SK-N-SH treated with all-trans-retinoic acid at 6 μM for 48 hours (cell line): ENCODE measurements around the gene USHBP1.

Experiments
- ATAC-seq: fragments of 200-7000 bp; cut with Tn5 transposase; 3 replicates; pipeline ENCODE4 v1.9.1; 2020; ENCODE audit warnings: mild to moderate bottlenecking, moderate library complexity
- ARNTL ChIP-seq: fragments of 450-650 bp; formaldehyde crosslinking; IDR thresholded peaks from 2 replicates; pipeline ENCODE4 v1.5.0; 2020; ENCODE audit warnings: low read depth, mild to moderate bottlenecking, moderate library complexity, borderline replicate concordance
- BACH2 ChIP-seq: fragments of 250-450 bp; sonication (Bioruptor Pico); IDR thresholded peaks from 2 replicates; pipeline ENCODE4 v1.9.0; 2021; ENCODE audit warnings: mild to moderate bottlenecking, borderline replicate concordance
- CSDC2 ChIP-seq: fragments of 250-450 bp; sonication (Bioruptor Pico); IDR thresholded peaks from 2 replicates; pipeline ENCODE4 v1.5.0; 2020; ENCODE audit warnings: mild to moderate bottlenecking, moderate library complexity
- ESRRG ChIP-seq: fragments of 250-450 bp; sonication (Bioruptor Pico); IDR thresholded peaks from 2 replicates; pipeline ENCODE4 v1.6.1; 2021; ENCODE audit warnings: mild to moderate bottlenecking
- GLIS3 ChIP-seq: fragments of 250-450 bp; sonication (Bioruptor Pico); IDR thresholded peaks from 2 replicates; pipeline ENCODE4 v1.5.0; 2020; ENCODE audit warnings: mild to moderate bottlenecking, moderate library complexity
- ISL1 ChIP-seq: fragments of 250-450 bp; sonication (Bioruptor Pico); IDR thresholded peaks from 2 replicates; pipeline ENCODE4 v2.1.2; 2022; ENCODE audit warnings: mild to moderate bottlenecking, moderate library complexity
- OSR1 ChIP-seq: fragments of 250-450 bp; sonication (Bioruptor Pico); IDR thresholded peaks from 2 replicates; pipeline ENCODE4 v1.8.0; 2022; ENCODE audit warnings: moderate library complexity, mild to moderate bottlenecking, inconsistent platforms
- PPARA ChIP-seq: fragments of 250-450 bp; sonication (Bioruptor Pico); IDR thresholded peaks from 2 replicates; pipeline ENCODE4 v1.5.0; 2020; ENCODE audit warnings: mild to moderate bottlenecking, borderline replicate concordance
- RARB ChIP-seq: fragments of 250-450 bp; sonication (Bioruptor Pico); IDR thresholded peaks from 2 replicates; pipeline ENCODE4 v1.8.0; 2021; ENCODE audit warnings: mild to moderate bottlenecking, moderate library complexity
- SNAI2 ChIP-seq: fragments of 250-450 bp; sonication (Bioruptor Pico); IDR thresholded peaks from 2 replicates; pipeline ENCODE4 v1.5.0; 2020; ENCODE audit warnings: mild to moderate bottlenecking, moderate library complexity
- TCF4 ChIP-seq: fragments of 250-450 bp; sonication (Bioruptor Pico); IDR thresholded peaks from 2 replicates; pipeline ENCODE4 v1.8.0; 2021; ENCODE audit warnings: mild to moderate bottlenecking, moderate library complexity, borderline replicate concordance
- TOX ChIP-seq: fragments of 250-450 bp; sonication (Bioruptor Pico); IDR thresholded peaks from 2 replicates; pipeline ENCODE4 v1.8.0; 2021; ENCODE audit warnings: mild to moderate bottlenecking, moderate library complexity, borderline replicate concordance
- ZC3H10 ChIP-seq: fragments of 250-450 bp; sonication (Bioruptor Pico); IDR thresholded peaks from 2 replicates; pipeline ENCODE4 v1.5.1; 2021; ENCODE audit warnings: mild to moderate bottlenecking, moderate library complexity
- ZFP3 ChIP-seq: fragments of 250-450 bp; sonication (Bioruptor Pico); IDR thresholded peaks from 2 replicates; pipeline ENCODE4 v1.5.0; 2020; ENCODE audit warnings: mild to moderate bottlenecking, moderate library complexity
- ZFP30 ChIP-seq: fragments of 450-650 bp; formaldehyde crosslinking; IDR thresholded peaks from 2 replicates; pipeline ENCODE4 v1.5.0; 2022; ENCODE audit warnings: mild to moderate bottlenecking, moderate library complexity
- ZNF565 ChIP-seq: fragments of 450-650 bp; formaldehyde crosslinking; conservative IDR thresholded peaks from 2 replicates; pipeline ENCODE4 v1.5.0; 2020; ENCODE audit warnings: low read depth, mild to moderate bottlenecking, moderate library complexity
- ZNF70 ChIP-seq: fragments of 450-650 bp; formaldehyde crosslinking; IDR thresholded peaks from 2 replicates; pipeline ENCODE4 v1.5.0; 2020; ENCODE audit warnings: mild to moderate bottlenecking, moderate library complexity
- ZNF8 ChIP-seq: fragments of 450-650 bp; formaldehyde crosslinking; IDR thresholded peaks from 2 replicates; pipeline ENCODE4 v1.5.0; 2020; ENCODE audit warnings: mild to moderate bottlenecking, moderate library complexity
- TF ChIP-seq, protein P1 (sequence below): fragments of 250-450 bp; sonication (Bioruptor Pico); IDR thresholded peaks from 2 replicates; pipeline ENCODE4 v1.5.1; 2021; ENCODE audit warnings: mild to moderate bottlenecking, moderate library complexity
- TF ChIP-seq, protein P2 (sequence below): fragments of 250-450 bp; sonication (Bioruptor Pico); IDR thresholded peaks from 2 replicates; pipeline ENCODE4 v1.5.1; 2020; ENCODE audit warnings: low read depth, mild to moderate bottlenecking, moderate library complexity
- TF ChIP-seq, protein P3 (sequence below): fragments of 250-450 bp; sonication (Bioruptor Pico); IDR thresholded peaks from 2 replicates; pipeline ENCODE4 v1.5.0; 2020; ENCODE audit warnings: mild to moderate bottlenecking, moderate library complexity
- TF ChIP-seq, protein P4 (sequence below): fragments of 250-450 bp; sonication (Bioruptor Pico); IDR thresholded peaks from 2 replicates; pipeline ENCODE4 v1.8.0; 2020; ENCODE audit warnings: mild to moderate bottlenecking, moderate library complexity, borderline replicate concordance
- TF ChIP-seq, protein P5 (sequence below): fragments of 250-450 bp; sonication (Bioruptor Pico); IDR thresholded peaks from 2 replicates; pipeline ENCODE4 v1.8.0; 2021; ENCODE audit warnings: low read depth, mild to moderate bottlenecking, moderate library complexity, borderline replicate concordance

The USHBP1 gene

DNA sequence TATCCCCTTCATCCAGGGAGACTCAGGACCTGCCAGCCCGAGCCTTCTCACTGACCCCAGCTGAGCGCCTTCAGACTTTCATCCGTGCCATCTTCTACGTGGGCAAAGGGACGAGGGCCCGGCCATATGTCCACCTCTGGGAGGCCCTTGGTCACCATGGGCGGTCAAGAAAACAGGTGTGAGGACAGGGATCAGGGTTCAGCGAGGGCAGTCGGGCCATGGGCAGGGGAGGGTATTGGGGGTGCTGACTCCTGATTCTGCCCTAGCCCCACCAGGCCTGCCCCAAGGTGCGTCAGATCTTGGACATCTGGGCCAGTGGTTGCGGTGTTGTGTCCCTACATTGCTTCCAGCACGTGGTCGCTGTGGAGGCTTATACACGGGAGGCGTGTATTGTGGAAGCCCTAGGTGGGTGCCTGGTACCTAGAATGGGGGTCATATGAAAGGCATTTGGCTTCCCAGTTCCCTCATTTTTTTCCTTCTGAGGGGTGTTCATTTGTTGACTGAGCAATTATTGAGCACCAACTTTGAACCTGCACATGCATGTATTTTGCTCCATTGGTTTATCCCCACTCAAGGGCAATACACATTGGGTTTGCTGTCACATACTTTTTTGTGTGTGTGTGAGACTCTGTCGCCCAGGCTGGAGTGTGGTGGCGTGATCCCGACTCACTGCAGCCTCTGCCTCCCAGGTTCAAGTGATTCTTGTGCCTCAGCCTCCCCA lies 21.0 kb upstream of the USHBP1 start:
- no peak for TF ChIP-seq ZC3H10 (CRISPR knock-in tag)
- no peak for TF ChIP-seq CSDC2 (CRISPR knock-in tag)
- no peak for TF ChIP-seq ESRRG (CRISPR knock-in tag)
- TF ChIP-seq, protein P1, sequence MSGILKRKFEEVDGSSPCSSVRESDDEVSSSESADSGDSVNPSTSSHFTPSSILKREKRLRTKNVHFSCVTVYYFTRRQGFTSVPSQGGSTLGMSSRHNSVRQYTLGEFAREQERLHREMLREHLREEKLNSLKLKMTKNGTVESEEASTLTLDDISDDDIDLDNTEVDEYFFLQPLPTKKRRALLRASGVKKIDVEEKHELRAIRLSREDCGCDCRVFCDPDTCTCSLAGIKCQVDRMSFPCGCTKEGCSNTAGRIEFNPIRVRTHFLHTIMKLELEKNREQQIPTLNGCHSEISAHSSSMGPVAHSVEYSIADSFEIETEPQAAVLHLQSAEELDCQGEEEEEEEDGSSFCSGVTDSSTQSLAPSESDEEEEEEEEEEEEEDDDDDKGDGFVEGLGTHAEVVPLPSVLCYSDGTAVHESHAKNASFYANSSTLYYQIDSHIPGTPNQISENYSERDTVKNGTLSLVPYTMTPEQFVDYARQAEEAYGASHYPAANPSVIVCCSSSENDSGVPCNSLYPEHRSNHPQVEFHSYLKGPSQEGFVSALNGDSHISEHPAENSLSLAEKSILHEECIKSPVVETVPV (CRISPR knock-in tag): no peak
- no peak for TF ChIP-seq ISL1 (CRISPR knock-in tag)
- TF ChIP-seq ZNF565 (CRISPR knock-in tag): no peak
- TF ChIP-seq GLIS3: no peak
- no peak for TF ChIP-seq BACH2
- TF ChIP-seq ARNTL: no peak
- no peak for TF ChIP-seq ZNF8 (CRISPR knock-in tag)
- no peak for TF ChIP-seq RARB
- no peak for TF ChIP-seq OSR1 (CRISPR knock-in tag)
- TF ChIP-seq, protein P2, sequence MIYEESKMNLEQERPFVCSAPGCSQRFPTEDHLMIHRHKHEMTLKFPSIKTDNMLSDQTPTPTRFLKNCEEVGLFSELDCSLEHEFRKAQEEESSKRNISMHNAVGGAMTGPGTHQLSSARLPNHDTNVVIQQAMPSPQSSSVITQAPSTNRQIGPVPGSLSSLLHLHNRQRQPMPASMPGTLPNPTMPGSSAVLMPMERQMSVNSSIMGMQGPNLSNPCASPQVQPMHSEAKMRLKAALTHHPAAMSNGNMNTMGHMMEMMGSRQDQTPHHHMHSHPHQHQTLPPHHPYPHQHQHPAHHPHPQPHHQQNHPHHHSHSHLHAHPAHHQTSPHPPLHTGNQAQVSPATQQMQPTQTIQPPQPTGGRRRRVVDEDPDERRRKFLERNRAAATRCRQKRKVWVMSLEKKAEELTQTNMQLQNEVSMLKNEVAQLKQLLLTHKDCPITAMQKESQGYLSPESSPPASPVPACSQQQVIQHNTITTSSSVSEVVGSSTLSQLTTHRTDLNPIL (CRISPR knock-in tag): no peak
- TF ChIP-seq SNAI2 (CRISPR knock-in tag): no peak
- TF ChIP-seq, protein P3, sequence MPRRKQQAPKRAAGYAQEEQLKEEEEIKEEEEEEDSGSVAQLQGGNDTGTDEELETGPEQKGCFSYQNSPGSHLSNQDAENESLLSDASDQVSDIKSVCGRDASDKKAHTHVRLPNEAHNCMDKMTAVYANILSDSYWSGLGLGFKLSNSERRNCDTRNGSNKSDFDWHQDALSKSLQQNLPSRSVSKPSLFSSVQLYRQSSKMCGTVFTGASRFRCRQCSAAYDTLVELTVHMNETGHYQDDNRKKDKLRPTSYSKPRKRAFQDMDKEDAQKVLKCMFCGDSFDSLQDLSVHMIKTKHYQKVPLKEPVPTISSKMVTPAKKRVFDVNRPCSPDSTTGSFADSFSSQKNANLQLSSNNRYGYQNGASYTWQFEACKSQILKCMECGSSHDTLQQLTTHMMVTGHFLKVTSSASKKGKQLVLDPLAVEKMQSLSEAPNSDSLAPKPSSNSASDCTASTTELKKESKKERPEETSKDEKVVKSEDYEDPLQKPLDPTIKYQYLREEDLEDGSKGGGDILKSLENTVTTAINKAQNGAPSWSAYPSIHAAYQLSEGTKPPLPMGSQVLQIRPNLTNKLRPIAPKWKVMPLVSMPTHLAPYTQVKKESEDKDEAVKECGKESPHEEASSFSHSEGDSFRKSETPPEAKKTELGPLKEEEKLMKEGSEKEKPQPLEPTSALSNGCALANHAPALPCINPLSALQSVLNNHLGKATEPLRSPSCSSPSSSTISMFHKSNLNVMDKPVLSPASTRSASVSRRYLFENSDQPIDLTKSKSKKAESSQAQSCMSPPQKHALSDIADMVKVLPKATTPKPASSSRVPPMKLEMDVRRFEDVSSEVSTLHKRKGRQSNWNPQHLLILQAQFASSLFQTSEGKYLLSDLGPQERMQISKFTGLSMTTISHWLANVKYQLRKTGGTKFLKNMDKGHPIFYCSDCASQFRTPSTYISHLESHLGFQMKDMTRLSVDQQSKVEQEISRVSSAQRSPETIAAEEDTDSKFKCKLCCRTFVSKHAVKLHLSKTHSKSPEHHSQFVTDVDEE (CRISPR knock-in tag): no peak
- ATAC-seq: no peak

DNA sequence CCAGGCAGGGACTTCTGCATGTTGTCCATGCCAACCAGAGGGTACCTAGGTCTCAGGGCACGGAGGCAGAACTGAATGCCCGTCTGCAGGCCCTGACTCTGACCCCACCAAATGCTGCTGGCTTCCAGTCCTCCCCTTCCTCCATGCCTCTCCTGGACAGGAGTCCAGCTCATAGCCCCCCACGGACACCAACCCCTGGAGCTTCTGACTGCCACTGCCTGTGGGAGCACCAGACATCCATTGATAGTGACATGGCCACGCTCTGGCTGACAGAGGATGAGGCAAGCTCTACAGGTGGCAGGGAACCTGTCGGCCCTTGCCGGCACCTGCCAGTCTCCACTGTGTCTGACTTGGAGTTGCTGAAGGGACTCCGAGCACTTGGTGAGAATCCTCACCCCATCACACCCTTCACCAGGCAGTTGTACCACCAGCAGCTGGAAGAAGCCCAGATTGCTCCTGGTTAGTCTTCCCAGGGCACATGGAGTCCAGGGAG lies 19.0 kb upstream of the USHBP1 start:
- TF ChIP-seq GLIS3 (no peak), TCF4 (CRISPR knock-in tag) (no peak), SNAI2 (CRISPR knock-in tag) (no peak), RARB (no peak), OSR1 (CRISPR knock-in tag) (no peak), ISL1 (CRISPR knock-in tag) (no peak), ZNF70 (CRISPR knock-in tag) (no peak), ZNF8 (CRISPR knock-in tag) (no peak)
- TF ChIP-seq, protein P4, sequence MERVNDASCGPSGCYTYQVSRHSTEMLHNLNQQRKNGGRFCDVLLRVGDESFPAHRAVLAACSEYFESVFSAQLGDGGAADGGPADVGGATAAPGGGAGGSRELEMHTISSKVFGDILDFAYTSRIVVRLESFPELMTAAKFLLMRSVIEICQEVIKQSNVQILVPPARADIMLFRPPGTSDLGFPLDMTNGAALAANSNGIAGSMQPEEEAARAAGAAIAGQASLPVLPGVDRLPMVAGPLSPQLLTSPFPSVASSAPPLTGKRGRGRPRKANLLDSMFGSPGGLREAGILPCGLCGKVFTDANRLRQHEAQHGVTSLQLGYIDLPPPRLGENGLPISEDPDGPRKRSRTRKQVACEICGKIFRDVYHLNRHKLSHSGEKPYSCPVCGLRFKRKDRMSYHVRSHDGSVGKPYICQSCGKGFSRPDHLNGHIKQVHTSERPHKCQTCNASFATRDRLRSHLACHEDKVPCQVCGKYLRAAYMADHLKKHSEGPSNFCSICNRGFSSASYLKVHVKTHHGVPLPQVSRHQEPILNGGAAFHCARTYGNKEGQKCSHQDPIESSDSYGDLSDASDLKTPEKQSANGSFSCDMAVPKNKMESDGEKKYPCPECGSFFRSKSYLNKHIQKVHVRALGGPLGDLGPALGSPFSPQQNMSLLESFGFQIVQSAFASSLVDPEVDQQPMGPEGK (CRISPR knock-in tag): no peak
- TF ChIP-seq, protein P1 (CRISPR knock-in tag): no peak
- ATAC-seq: no peak

DNA sequence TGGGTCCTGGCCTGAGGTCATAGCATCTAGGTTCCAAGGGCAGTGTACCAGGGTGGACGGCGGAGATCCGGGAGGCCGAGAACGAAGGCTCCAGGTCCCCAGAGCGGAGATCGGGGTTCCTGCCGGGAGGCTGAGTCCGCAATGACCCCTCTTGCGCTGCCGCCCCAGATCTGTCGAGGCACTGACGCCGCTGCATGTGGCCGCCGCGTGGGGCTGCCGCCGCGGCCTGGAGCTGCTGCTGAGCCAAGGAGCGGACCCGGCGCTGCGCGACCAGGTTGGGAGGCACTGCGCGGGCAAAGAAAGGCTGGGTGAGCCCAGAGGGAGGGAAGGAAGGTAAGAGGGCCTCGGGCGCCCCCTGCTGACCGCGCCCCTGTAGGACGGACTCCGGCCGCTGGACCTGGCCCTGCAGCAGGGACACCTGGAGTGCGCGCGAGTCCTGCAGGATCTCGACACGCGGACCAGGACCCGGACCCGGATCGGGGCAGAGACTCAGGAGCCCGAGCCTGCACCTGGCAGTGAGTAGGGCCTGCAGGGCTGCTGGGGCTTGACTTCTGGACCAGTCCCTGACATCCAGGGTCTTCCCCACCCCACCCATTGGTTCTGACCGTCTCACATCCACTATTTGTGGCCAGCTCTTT lies 18.1 kb upstream of the USHBP1 start:
- TF ChIP-seq TCF4 (CRISPR knock-in tag) (no peak), ZFP30 (CRISPR knock-in tag) (no peak), ZNF565 (CRISPR knock-in tag) (no peak), ZC3H10 (CRISPR knock-in tag) (no peak), PPARA (CRISPR knock-in tag) (no peak), SNAI2 (CRISPR knock-in tag) (no peak), ZFP3 (CRISPR knock-in tag) (no peak), CSDC2 (CRISPR knock-in tag) (no peak), ZNF70 (CRISPR knock-in tag) (no peak), TOX (CRISPR knock-in tag) (no peak), ISL1 (CRISPR knock-in tag) (no peak), OSR1 (CRISPR knock-in tag) (no peak), BACH2 (no peak), GLIS3 (no peak), ZNF8 (CRISPR knock-in tag) (no peak)
- TF ChIP-seq, protein P5, sequence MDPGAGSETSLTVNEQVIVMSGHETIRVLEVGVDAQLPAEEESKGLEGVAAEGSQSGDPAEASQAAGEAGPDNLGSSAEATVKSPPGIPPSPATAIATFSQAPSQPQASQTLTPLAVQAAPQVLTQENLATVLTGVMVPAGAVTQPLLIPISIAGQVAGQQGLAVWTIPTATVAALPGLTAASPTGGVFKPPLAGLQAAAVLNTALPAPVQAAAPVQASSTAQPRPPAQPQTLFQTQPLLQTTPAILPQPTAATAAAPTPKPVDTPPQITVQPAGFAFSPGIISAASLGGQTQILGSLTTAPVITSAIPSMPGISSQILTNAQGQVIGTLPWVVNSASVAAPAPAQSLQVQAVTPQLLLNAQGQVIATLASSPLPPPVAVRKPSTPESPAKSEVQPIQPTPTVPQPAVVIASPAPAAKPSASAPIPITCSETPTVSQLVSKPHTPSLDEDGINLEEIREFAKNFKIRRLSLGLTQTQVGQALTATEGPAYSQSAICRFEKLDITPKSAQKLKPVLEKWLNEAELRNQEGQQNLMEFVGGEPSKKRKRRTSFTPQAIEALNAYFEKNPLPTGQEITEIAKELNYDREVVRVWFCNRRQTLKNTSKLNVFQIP (CRISPR knock-in tag): no peak
- TF ChIP-seq, protein P2 (CRISPR knock-in tag): no peak
- TF ChIP-seq, all 23 proteins: peak for 0
- ATAC-seq: peak; percentile 95
